ENCODE measurements around the gene NTN3. TPM values are rescaled to one million over a fixed set of nuclear protein-coding genes. Genes with fewer than 3 reads are reported as not detected.
A peak's percentile ranks its signal among the peaks of the same experiment; 100 is the strongest.

The NTN3 gene
- total RNA-seq, 1 donor from 2014 or later = not detected

DNA sequence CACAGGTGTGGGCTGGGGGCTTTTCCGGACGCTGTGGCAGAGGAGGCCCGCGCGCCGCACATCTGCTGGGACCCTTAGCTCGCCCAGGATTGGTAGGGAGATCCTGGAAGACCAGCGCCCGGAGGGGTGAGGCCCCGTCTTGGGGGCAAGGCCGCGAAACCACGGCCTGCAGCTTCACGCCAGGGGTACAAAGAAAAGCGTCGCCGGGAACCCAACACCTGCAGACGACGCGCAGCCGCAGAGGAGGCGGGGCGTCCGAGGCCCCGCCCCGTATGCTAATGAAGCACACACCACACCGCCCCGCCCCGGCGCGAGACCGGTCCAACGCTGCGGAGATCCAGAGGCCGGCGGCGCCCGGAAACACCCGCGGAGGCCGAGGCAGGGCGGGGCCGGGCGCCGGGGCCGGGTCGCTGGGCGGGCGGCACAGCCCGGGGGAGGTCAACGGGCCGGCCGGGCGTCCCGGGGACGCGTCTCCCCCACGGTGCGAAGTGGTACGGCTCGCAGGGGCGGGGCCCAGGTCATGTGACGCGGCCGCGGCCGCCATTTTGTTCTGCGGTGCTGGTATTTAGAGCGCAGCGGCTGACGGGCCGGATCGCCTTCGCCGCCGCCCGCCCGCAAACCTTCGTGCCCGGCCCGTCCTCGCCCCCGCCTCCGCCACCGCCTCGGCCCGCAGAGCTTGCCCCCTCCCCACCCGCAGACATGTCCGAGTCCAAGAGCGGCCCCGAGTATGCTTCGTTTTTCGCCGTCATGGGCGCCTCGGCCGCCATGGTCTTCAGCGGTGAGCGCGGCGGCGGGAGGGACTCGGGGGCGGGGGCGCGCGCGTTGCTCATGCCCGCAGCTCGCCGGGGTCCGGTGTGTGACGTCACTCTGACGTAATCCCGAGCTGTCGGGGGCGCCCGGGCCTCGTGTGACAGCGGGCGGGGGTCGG is 42.6 kb downstream of the NTN3 start, which contains the start of gene ATP6V0C:
Gene ATP6V0C (plus strand): TSS at position 548 of the 928 bp plus-strand sequence. CDS start 152 bp downstream, at position 700.
- DNase-seq (ENCODE audit: low read depth, low spot score) = peak; percentile 37

DNA sequence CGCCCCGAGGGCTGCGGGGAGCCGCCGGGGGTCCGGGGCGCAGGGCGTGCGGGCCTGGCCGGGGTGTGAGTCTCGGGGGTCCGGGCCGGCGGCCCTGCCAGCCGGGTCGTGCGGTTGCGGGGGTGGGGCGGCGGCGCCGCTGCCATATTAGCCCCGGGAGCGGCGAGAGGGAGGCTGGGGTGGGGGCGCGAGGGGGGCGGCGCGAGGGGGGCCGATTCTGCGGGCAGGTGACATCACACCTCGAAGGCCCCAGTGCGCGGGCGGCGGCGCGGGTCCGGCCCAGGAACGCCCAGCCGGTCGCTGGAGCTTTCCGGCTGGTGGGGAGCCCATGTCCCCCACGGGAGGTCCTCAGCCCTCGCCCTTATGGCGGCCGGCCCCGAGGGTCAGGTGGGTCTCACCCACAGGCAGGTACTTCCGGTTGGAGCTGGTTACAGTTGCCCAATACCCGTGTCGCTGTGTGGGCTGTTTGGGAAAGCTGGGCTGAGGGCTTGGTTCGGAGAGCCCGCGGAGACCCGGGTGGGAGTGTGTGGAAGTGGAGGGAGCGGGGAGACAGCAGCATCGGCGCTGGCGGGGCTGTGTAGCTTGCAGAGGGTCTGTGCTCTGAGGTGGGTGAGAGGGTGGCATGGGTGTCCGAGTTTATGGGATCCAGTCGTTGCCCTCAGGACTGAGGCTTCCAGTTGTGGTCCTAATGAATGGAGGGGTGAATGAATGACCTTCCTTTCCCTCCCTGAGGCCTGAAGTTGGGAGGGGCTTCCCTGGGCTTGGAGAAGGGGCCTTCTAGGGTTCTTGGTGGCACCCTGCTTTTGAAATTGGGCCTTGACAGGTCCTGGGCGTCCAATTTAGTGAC is 43.5 kb downstream of the NTN3 start:
- DNase-seq (ENCODE audit: low read depth, low spot score) = no peak

DNA sequence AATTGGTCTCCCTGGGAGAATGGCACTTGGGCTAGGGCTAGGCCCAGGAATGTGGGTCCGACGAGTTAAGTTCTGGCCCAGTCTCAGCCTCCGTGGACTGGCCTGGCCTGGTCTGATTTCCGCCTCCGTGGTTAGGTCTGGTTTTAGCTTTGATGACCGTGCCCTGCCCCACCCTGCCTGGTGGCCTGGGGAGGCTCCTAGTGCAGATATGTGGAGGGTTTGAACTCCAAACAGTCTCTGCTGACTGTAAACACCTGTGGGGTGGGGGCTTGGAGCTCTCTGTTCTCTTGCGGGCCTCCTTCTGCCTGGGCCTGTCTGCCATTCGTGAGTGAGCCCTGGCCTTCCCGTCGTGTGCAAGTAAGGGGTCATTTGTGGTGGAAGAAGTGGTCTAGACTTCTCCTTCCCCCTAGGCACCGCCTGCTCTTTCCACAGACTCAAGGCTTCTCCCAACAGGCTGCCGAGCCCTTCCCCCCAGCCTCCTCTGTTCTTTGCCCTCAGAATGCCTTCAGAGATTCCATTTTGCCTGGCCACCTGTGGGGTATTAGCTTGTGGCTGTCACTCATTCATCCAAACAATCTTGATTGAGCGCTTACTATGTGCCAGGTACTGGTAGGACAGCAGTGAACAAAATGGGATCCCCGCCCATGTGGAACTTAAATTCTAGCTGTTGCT is 44.2 kb downstream of the NTN3 start:
- DNase-seq (ENCODE audit: low read depth, low spot score) = no peak

DNA sequence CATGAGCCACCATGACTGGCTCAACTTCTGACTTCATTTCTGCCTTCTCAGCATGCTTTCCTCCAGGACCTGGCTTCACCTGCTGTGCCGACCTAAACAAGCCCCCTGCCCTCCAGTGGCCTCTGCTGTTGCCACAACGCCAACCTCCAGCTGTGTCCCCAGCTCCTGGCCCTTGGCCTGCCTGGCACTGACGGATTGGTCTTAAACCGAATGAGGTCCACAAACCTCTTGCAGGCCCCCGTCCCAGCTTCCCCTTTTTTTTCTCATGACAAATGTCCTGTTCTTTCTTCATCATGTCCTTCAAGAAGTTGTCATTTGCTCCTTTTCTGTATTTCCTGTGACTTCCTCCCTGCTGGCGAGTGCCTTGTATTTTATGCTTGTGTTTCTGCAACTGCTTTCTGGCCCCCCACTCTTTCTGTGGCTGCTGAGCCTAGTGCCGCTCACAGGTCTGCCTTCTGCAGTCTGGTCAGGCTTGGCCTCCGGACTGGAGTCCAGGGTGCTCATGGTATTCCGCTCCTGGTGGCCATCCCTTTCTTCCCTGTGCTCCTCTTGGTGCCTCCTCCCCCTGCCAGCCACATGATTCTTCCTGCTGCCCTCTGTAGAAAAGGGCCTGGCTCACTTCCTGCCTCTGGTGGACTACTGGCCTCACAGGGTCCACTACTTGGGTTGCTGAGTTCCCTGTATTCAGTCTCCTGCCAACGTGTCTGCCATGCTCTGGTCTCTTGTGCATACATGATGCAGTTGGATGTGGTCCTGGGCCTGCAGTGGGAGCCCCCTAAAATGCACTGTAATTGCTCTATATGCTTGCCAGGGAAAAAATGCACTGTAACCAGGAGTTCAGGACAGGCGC is 45.5 kb downstream of the NTN3 start:
- DNase-seq (ENCODE audit: low read depth, low spot score) = no peak

DNA sequence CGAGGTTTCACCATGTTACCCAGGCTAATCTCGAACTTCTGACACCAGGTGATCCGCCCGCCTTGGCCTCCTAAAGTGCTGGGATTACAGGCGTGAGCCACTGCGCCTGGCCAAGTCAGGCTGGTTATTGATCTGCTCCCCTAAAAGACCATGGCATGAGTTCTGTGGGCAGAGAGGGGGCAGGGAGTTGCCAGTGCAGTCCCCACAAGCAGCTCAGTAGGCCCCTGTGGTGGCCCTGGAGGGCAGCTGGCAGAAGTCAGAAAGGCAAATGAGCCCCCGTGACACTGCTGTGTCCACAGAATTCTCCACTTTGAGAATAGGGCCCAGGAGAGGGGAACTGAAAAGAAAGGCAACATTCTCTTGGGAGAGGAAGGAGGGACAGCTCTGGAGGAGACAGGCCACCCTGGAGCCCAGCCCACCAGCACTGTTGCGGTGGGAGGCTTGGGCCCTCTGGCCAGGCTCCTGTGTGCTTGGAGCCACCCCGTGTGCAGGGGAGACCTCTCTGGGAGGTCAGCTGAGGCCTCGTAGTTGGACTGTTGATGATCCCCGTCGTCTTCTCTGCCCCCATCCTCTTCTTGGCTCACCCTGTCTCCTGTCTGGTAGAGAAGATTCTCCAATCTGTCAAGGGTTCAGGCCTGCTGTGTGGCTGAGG is 47.0 kb downstream of the NTN3 start:
- DNase-seq (ENCODE audit: low read depth, low spot score) = no peak

DNA sequence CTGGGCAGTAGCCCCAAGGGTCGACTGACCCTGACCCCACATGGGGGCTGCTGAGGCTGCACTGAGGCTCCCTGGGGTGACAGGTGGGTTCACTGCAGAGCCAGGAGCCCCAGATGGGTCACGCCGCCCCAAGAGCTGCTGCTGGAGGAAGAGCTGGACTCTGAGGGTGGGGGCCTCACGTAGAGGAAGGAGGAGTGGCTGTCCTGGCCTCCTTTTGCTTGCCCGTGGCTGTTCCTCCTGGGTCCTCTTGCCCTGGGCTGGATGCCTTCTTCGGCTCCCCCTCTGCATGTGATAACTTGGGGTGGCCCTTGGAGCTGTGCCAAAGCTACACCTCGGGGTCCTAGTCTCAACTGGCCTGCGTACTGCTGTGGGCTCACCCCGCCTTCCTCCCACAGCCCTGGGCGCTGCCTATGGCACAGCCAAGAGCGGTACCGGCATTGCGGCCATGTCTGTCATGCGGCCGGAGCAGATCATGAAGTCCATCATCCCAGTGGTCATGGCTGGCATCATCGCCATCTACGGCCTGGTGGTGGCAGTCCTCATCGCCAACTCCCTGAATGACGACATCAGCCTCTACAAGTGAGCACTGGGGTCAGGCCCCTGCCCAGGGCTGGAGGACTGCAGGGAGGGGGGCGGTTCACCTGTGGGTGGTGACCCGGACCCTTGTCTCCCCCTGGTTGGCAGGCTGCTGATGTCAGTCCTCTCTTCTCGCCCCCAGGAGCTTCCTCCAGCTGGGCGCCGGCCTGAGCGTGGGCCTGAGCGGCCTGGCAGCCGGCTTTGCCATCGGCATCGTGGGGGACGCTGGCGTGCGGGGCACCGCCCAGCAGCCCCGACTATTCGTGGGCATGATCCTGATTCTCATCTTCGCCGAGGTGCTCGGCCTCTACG is 48.0 kb downstream of the NTN3 start:
- no peak for DNase-seq (ENCODE audit: low read depth, low spot score)

DNA sequence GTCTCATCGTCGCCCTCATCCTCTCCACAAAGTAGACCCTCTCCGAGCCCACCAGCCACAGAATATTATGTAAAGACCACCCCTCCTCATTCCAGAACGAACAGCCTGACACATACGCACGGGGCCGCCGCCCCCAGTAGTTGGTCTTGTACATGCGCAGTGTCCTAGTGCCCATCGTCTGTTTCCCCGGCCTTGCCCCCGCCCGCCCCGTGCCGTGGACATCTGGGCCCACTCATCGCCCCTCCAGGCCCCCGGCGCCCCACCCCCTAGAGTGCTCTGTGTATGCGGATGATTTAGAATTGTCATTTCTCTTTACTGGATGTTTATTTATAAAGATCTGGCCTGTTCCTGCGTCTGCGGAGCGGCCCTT is 48.6 kb downstream of the NTN3 start:
- DNase-seq (ENCODE audit: low read depth, low spot score) = no peak

DNA sequence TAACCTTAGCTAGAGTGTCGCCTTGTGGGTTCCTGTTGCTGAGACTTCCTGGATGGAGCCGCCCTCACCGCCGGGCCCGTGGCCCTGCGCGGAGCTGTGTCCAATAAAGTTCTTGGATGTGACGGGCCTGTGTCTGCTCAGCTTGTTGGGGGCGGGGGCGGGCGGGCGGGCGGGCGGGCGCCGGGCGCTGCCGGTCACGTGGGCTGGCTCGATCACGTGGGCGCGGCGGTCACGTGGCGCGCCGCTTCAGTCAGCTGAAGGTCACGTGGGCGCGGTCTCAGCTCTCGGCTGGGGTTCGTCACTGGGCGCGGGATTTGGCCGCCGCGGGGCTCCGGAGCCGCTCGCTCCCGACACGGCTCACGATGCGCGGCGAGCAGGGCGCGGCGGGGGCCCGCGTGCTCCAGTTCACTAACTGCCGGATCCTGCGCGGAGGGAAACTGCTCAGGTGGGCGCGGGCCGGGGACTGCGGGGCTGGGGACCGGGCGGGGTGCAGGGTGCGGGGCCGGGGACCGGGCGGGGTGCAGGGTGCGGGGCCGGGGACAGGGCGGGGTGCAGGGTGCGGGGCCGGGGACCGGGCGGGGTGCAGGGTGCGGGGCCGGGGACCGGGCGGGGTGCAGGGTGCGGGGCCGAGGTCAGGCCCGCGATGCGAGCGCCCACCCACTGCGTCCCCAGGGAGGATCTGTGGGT is 49.1 kb downstream of the NTN3 start, which contains the start of gene AMDHD2:
Gene AMDHD2 (plus strand): TSS at position 275 of the 687 bp plus-strand sequence. CDS start 88 bp downstream, at position 363.
- peak; percentile 63 for DNase-seq (ENCODE audit: low read depth, low spot score)

DNA sequence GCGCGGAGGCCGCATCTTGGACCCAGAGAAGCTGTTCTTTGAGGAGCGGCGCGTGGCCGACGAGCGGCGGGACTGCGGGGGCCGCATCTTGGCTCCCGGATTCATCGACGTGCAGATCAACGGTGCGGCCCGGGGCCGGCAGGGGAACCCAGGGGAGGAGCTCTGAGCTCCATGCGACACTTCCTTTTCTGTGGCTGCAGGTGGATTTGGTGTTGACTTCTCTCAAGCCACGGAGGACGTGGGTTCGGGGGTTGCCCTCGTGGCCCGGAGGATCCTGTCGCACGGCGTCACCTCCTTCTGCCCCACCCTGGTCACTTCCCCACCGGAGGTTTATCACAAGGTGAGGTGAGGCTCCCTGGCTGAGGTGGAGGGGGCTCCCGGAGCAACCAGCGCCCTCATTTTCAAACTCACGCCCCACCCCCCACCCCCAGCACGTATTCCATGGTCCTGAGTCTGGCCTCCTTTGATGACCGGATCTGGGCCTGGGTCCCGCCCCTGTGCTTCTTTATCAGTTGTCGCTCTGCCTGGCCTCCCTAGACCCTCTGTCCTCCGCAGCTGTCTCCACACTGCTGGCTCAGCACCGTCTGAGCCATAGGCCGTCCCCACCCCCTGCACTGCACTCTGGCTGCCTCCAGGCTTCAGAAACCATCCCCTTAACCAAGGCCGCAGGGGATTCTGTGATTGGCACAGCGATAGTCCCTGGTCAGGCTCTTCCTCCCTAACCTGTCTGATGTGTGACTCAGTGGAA is 49.9 kb downstream of the NTN3 start:
- no peak for DNase-seq (ENCODE audit: low read depth, low spot score)

Other genes with a start within 250 kb of the NTN3 start
- gene E4F1, start 247.7 kb upstream of the NTN3 start, total RNA-seq = 30.3 and 34.0 TPM in 2 replicates
- 0.26 and 0.85 TPM in 2 replicates for gene DNASE1L2, start 234.9 kb upstream of the NTN3 start, total RNA-seq
- 35.1 and 35.3 TPM in 2 replicates for gene ECI1, start 219.7 kb upstream of the NTN3 start, total RNA-seq
- gene RNPS1, start 203.2 kb upstream of the NTN3 start, total RNA-seq = 64.5 and 77.5 TPM in 2 replicates
- 26.2 and 31.5 TPM in 2 replicates for gene ABCA3, start 130.6 kb upstream of the NTN3 start, total RNA-seq
- gene CCNF, start 41.9 kb upstream of the NTN3 start, total RNA-seq = 32.3 and 60.7 TPM in 2 replicates
- 6.6 and 9.5 TPM in 2 replicates for gene TEDC2, start 11.2 kb upstream of the NTN3 start, total RNA-seq
- 12.8 and 20.1 TPM in 2 replicates for gene TBC1D24, start 3.8 kb downstream of the NTN3 start, total RNA-seq
- 8.8 and 9.6 TPM in 2 replicates for gene ATP6V0C, start 42.7 kb downstream of the NTN3 start, total RNA-seq
- 30.2 and 36.6 TPM in 2 replicates for gene AMDHD2, start 49.1 kb downstream of the NTN3 start, total RNA-seq
- not detected in 2 replicates for gene CEMP1, start 60.1 kb downstream of the NTN3 start, total RNA-seq
- 14.2 and 23.8 TPM in 2 replicates for gene PDPK1, start 66.7 kb downstream of the NTN3 start, total RNA-seq
- gene KCTD5, start 211.2 kb downstream of the NTN3 start, total RNA-seq = 26.0 and 27.2 TPM in 2 replicates
- gene PRSS27, start 248.9 kb downstream of the NTN3 start, total RNA-seq = 0.07 and 0.33 TPM in 2 replicates

Data from pulmonary artery endothelial cell (primary cell).